ENCODE data around the gene TEX19.

DNA sequence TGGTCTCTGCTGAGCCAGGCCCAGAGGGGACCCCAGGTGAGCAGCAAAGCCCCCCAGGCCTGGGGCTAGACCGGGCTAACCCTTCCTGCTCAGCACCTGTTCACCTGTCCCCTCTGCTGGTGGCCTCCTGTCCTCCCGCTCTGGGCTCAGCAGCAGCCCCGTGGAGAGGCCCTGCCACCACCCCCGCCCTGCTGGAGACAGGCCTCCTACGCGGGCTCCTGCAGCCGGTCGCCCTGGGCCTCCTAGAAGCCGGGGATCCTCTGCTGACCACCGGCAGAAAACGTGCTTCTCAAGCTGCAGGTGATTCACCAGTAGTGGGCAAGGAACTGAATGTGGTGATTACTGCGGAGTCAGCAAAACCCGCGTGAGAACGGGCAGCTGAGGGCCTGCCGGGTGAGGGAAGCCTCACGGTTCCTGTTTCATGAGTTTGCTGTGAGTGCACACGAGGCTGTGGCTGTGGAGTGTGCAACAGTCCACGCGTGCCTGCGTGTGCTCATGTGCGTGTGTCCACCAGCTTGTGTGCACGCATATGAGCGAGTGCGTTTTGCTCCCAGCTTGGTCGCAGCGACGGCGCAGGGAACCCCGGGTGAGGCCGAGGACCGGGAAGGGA, 26.3 kb upstream of the TEX19 start:
- no peak for TF ChIP-seq TCF12 (IDR thresholded peaks at IDR 0.05; ENCODE audit: low read depth)
- TF ChIP-seq FOXM1 (IDR thresholded peaks at IDR 0.05; ENCODE audit: borderline replicate concordance, low read depth): no peak
- TF ChIP-seq, protein P1, sequence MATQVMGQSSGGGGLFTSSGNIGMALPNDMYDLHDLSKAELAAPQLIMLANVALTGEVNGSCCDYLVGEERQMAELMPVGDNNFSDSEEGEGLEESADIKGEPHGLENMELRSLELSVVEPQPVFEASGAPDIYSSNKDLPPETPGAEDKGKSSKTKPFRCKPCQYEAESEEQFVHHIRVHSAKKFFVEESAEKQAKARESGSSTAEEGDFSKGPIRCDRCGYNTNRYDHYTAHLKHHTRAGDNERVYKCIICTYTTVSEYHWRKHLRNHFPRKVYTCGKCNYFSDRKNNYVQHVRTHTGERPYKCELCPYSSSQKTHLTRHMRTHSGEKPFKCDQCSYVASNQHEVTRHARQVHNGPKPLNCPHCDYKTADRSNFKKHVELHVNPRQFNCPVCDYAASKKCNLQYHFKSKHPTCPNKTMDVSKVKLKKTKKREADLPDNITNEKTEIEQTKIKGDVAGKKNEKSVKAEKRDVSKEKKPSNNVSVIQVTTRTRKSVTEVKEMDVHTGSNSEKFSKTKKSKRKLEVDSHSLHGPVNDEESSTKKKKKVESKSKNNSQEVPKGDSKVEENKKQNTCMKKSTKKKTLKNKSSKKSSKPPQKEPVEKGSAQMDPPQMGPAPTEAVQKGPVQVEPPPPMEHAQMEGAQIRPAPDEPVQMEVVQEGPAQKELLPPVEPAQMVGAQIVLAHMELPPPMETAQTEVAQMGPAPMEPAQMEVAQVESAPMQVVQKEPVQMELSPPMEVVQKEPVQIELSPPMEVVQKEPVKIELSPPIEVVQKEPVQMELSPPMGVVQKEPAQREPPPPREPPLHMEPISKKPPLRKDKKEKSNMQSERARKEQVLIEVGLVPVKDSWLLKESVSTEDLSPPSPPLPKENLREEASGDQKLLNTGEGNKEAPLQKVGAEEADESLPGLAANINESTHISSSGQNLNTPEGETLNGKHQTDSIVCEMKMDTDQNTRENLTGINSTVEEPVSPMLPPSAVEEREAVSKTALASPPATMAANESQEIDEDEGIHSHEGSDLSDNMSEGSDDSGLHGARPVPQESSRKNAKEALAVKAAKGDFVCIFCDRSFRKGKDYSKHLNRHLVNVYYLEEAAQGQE (IDR thresholded peaks at IDR 0.05; ENCODE audit: low read depth): no peak
- no peak for TF ChIP-seq YY1 (IDR thresholded peaks at IDR 0.05; ENCODE audit: low read depth)
- TF ChIP-seq EP300 (IDR thresholded peaks at IDR 0.05; ENCODE audit: borderline replicate concordance): no peak
- TF ChIP-seq TEAD4 (IDR thresholded peaks at IDR 0.05): no peak
- no peak for TF ChIP-seq ZBTB7A (IDR thresholded peaks at IDR 0.05; ENCODE audit: low read depth)
- TF ChIP-seq CREB1 (IDR thresholded peaks at IDR 0.05; ENCODE audit: low read depth): no peak
- TF ChIP-seq, protein P2, sequence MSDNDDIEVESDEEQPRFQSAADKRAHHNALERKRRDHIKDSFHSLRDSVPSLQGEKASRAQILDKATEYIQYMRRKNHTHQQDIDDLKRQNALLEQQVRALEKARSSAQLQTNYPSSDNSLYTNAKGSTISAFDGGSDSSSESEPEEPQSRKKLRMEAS (IDR thresholded peaks at IDR 0.05): no peak
- TF ChIP-seq CEBPB (IDR thresholded peaks at IDR 0.05): no peak

Data from Ishikawa (cell line).